B cell (primary cell): ENCODE results near the gene CSF1.

ENCODE experiments used
- EZH2 ChIP-seq: IDR thresholded peaks from 2 replicates; pipeline ENCODE4 v1.6.1; 2012; ENCODE audit warnings: borderline replicate concordance, low read depth, mild to moderate bottlenecking, moderate library complexity, low read length; ENCODE audit not compliant: insufficient read depth, poor library complexity, severe bottlenecking
- TF ChIP-seq, protein P1 (sequence below): fragments of 200-600 bp; IDR thresholded peaks from one replicate; pipeline ENCODE4 v1.8.0; 2022; ENCODE audit warnings: antibody characterized with exemption, mild to moderate bottlenecking

DNA sequence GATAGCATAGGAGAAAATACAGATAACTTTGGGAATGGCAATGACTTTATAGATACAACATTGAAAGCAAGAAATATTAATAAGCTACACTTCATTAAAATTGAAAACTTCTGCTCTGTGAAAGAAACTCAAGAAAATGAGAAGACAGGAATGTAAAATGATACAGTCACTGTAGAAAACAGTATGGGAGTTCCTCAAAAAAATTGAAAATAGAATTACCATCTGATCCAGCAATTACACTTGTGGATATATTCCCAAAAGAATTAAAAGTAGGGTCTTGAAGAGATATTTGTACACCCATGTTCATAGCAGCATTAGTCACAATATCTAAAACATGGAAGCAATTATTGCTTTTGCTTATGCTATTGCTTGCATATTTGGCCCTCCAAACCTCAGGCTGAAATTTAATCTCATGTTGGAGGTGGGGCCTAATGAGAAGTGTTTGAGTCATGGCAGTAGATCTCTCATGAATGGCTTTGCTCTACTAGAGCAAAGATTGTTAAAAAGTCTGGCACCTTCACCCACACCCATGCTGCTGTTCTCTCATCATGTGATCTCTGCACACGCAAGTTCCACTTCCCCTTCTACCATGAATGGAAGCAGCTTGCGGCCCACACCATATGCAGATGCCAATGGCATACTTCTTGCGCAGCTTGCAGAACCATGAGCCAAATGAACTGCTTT lies 58.6 kb downstream of the CSF1 start:
- TF ChIP-seq, protein P1, sequence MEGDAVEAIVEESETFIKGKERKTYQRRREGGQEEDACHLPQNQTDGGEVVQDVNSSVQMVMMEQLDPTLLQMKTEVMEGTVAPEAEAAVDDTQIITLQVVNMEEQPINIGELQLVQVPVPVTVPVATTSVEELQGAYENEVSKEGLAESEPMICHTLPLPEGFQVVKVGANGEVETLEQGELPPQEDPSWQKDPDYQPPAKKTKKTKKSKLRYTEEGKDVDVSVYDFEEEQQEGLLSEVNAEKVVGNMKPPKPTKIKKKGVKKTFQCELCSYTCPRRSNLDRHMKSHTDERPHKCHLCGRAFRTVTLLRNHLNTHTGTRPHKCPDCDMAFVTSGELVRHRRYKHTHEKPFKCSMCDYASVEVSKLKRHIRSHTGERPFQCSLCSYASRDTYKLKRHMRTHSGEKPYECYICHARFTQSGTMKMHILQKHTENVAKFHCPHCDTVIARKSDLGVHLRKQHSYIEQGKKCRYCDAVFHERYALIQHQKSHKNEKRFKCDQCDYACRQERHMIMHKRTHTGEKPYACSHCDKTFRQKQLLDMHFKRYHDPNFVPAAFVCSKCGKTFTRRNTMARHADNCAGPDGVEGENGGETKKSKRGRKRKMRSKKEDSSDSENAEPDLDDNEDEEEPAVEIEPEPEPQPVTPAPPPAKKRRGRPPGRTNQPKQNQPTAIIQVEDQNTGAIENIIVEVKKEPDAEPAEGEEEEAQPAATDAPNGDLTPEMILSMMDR = no peak
- no peak for TF ChIP-seq EZH2
